ENCODE data around the gene ZDHHC5.

ZDHHC5 gene

GRCh38 chr11:57630171-57630570, 37.7 kb upstream of the ZDHHC5 start:
- no peaks in the 10 kb centered on the region for H3K79me2 ChIP-seq (ENCODE audit: insufficient read depth, low read length)
- no peak overlapping the region for H3K4me3 ChIP-seq (ENCODE audit: low read depth in 1 of 2, low read length in 2 of 2)
- H3K27ac ChIP-seq (ENCODE audit: low read length), result no peak overlapping the region
- DNase-seq (no peak), ATAC-seq (ENCODE audit: insufficient read depth, low read depth) (no peak)
- no peak overlapping the region for H3K9ac ChIP-seq (ENCODE audit: low read depth, low read length)
- no peaks in the 10 kb centered on the region for H3K27me3 ChIP-seq (ENCODE audit: insufficient read depth, low read length, poor library complexity)
- H2AFZ ChIP-seq (ENCODE audit: low read depth, low read length), result no peak overlapping the region
- no peak for TF ChIP-seq CTCF (IDR thresholded peaks at IDR 0.05; ENCODE audit: borderline replicate concordance, extremely low read depth, low read length, poor library complexity, severe bottlenecking)
- no peak for TF ChIP-seq EZH2 (IDR thresholded peaks at IDR 0.05; ENCODE audit: borderline replicate concordance, low read depth, low read length, severe bottlenecking)
- no peaks in the 10 kb centered on the region for H3K9me3 ChIP-seq (ENCODE audit: insufficient read depth, low read length, severe bottlenecking)
- no peaks in the 10 kb centered on the region for H3K36me3 ChIP-seq (ENCODE audit: insufficient read depth, low read length)
- no peaks in the 10 kb centered on the region; the same call in 1 of the 2 replicates for H3K4me1 ChIP-seq (ENCODE audit: insufficient read depth, low read length)
- H4K20me1 ChIP-seq (ENCODE audit: insufficient read depth, low read length), result no peaks in the 10 kb centered on the region
- H3K4me2 ChIP-seq (ENCODE audit: insufficient read depth, low read length), result no peak overlapping the region

- Histone ChIP-seq H3K4me1 (ENCODE audit: insufficient read depth, low read length) (no peaks in the 10 kb centered on the region; the same call in 1 of the 2 replicates), H3K4me2 (ENCODE audit: insufficient read depth, low read length) (no peak overlapping the region), H3K36me3 (ENCODE audit: insufficient read depth, low read length) (no peaks in the 10 kb centered on the region), H3K79me2 (ENCODE audit: insufficient read depth, low read length) (no peaks in the 10 kb centered on the region), H3K9me3 (ENCODE audit: insufficient read depth, low read length, severe bottlenecking) (no peaks in the 10 kb centered on the region), H2AFZ (ENCODE audit: low read depth, low read length) (no peak overlapping the region), H3K27ac (ENCODE audit: low read length) (no peak overlapping the region), H4K20me1 (ENCODE audit: insufficient read depth, low read length) (no peaks in the 10 kb centered on the region), H3K9ac (ENCODE audit: low read depth, low read length) (no peak overlapping the region), H3K27me3 (ENCODE audit: insufficient read depth, low read length, poor library complexity) (no peaks in the 10 kb centered on the region), H3K4me3 (ENCODE audit: low read depth in 1 of 2, low read length in 2 of 2) (no peak overlapping the region)
- TF ChIP-seq CTCF (IDR thresholded peaks at IDR 0.05; ENCODE audit: borderline replicate concordance, extremely low read depth, low read length, poor library complexity, severe bottlenecking) (no peak), EZH2 (IDR thresholded peaks at IDR 0.05; ENCODE audit: borderline replicate concordance, low read depth, low read length, severe bottlenecking) (no peak)
- ATAC-seq (ENCODE audit: insufficient read depth, low read depth) (no peak), DNase-seq (no peak)
Measured at GRCh38 chr11:57632116-57632515, 35.8 kb upstream of the ZDHHC5 start.

GRCh38 chr11:57633394-57634070, 34.4 kb upstream of the ZDHHC5 start:
- Histone ChIP-seq H3K4me1 (ENCODE audit: insufficient read depth, low read length) (peaks cover 12% of the 10 kb centered on the region), H3K79me2 (ENCODE audit: insufficient read depth, low read length) (no peaks in the 10 kb centered on the region), H3K27ac (ENCODE audit: low read length) (no peak overlapping the region), H2AFZ (ENCODE audit: low read depth, low read length) (no peak overlapping the region), H4K20me1 (ENCODE audit: insufficient read depth, low read length) (no peaks in the 10 kb centered on the region), H3K4me3 (ENCODE audit: low read depth in 1 of 2, low read length in 2 of 2) (no peak overlapping the region), H3K36me3 (ENCODE audit: insufficient read depth, low read length) (no peaks in the 10 kb centered on the region), H3K27me3 (ENCODE audit: insufficient read depth, low read length, poor library complexity) (no peaks in the 10 kb centered on the region), H3K9ac (ENCODE audit: low read depth, low read length) (no peak overlapping the region), H3K9me3 (ENCODE audit: insufficient read depth, low read length, severe bottlenecking) (no peaks in the 10 kb centered on the region), H3K4me2 (ENCODE audit: insufficient read depth, low read length) (no peak overlapping the region)
- TF ChIP-seq EZH2 (IDR thresholded peaks at IDR 0.05; ENCODE audit: borderline replicate concordance, low read depth, low read length, severe bottlenecking), result no peak
- TF ChIP-seq CTCF (IDR thresholded peaks at IDR 0.05; ENCODE audit: borderline replicate concordance, extremely low read depth, low read length, poor library complexity, severe bottlenecking), result no peak
- no peak for DNase-seq
- no peak for ATAC-seq (ENCODE audit: insufficient read depth, low read depth)

Measured in DND-41 (cell line).